Fibroblast of pulmonary artery (primary cell): ENCODE results near the gene FBXL13.

Experiments
- DNase-seq: peaks from one replicate; pipeline ENCODE4 v3.0.0-alpha.2; 2010; ENCODE audit warnings: low read depth
- H3K4me3 ChIP-seq: replicated peaks from 2 replicates; pipeline ENCODE4 v1.5.1; 2011; ENCODE audit warnings: low read depth, mild to moderate bottlenecking, control low read depth, low read length, moderate library complexity
- CTCF ChIP-seq: IDR thresholded peaks from 2 replicates; pipeline ENCODE4 v1.5.1; 2011; ENCODE audit warnings: mild to moderate bottlenecking, control low read depth, low read length, inconsistent platforms; ENCODE audit errors: missing control alignments

The FBXL13 gene

GRCh38 chr7:102994567-102994966, 80.0 kb downstream of the FBXL13 start:
- no peak for TF ChIP-seq CTCF
- no peak for DNase-seq
- no peak overlapping the region for H3K4me3 ChIP-seq

- H3K4me3 ChIP-seq: no peak overlapping the region
- no peak for DNase-seq
- no peak for TF ChIP-seq CTCF
Measured at GRCh38 chr7:102993718-102994029, 80.9 kb downstream of the FBXL13 start.

- DNase-seq: peak; percentile 97
Measured at GRCh38 chr7:102992938-102993717, 81.5 kb downstream of the FBXL13 start.

GRCh38 chr7:102992509-102992937, 82.1 kb downstream of the FBXL13 start:
- H3K4me3 ChIP-seq: no peak overlapping the region
- no peak for TF ChIP-seq CTCF
- no peak for DNase-seq

More at GRCh38 chr7:102992938-102993717, 81.5 kb downstream of the FBXL13 start:
- no peak for TF ChIP-seq CTCF
- no peak overlapping the region for H3K4me3 ChIP-seq

GRCh38 chr7:102991540-102992214, 82.9 kb downstream of the FBXL13 start:
- TF ChIP-seq CTCF: no peak
- peak; percentile 94 for DNase-seq
- no peak overlapping the region for H3K4me3 ChIP-seq

- no peak for TF ChIP-seq CTCF
- H3K4me3 ChIP-seq: no peak overlapping the region
- peak; percentile 28 for DNase-seq
Measured at GRCh38 chr7:102991077-102991539, 83.5 kb downstream of the FBXL13 start.
